Upper lobe of right lung (tissue), 1 donor: Measurements from ENCODE around the gene FANK1. TPM values are rescaled to one million over a fixed set of nuclear protein-coding genes. Genes with fewer than 3 reads are reported as not detected.
"Not testable (repeated sequence)": the region's sequence is repeated elsewhere in the genome, so short reads cannot be mapped to it uniquely, and the experiment has no call there.

Source experiments
- ATAC-seq: fragments of 200-7000 bp; cut with Tn5 transposase; one replicate; pipeline ENCODE4 v1.9.1; 2020; ENCODE audit warnings: mild to moderate bottlenecking, moderate library complexity
- DNase-seq: peaks from one replicate; pipeline ENCODE4 v3.0.0-alpha.2; 2020
- H3K27ac ChIP-seq: fragments of 200-600 bp; one replicate; pipeline ENCODE4 v1.8.0; 2022
- H3K27me3 ChIP-seq: fragments of 200-600 bp; one replicate; pipeline ENCODE4 v1.8.0; 2022; ENCODE audit warnings: mild to moderate bottlenecking
- H3K36me3 ChIP-seq: fragments of 200-600 bp; one replicate; pipeline ENCODE4 v1.8.0; 2022
- H3K4me1 ChIP-seq: fragments of 200-600 bp; one replicate; pipeline ENCODE4 v1.8.0; 2022
- H3K4me3 ChIP-seq: fragments of 200-600 bp; one replicate; pipeline ENCODE4 v1.8.0; 2022; ENCODE audit warnings: mild to moderate bottlenecking
- H3K9me3 ChIP-seq: fragments of 200-600 bp; one replicate; pipeline ENCODE4 v1.8.0; 2022
- CTCF ChIP-seq: fragments of 200-600 bp; IDR thresholded peaks from one replicate; pipeline ENCODE4 v1.8.0; 2022; ENCODE audit warnings: antibody characterized with exemption
- intact Hi-C: fragments of 100-400 bp; cut with DNase I; formaldehyde crosslinking; loops from one replicate; pipeline ENCODE4 v1.11.0; 2022
- long read RNA-seq: library from polyadenylated mRNA; unstranded; transcript quantifications from one replicate; pipeline ENCODE4 v2.0.0, GENCODE V29; 2021
- total RNA-seq: library from RNA; stranded (reverse); fragmentation: NEBNext Ultra II Directional; extraction: Animal tissue kit (Norgen Biotek cat#: 25700); gene quantifications from one replicate; pipeline ENCODE4 v1.2.1, GENCODE V29; 2021
- donor health status: DM: no; HTN: yes; CAD: no; lungs with severe emphysema.

FANK1 gene, protein sequence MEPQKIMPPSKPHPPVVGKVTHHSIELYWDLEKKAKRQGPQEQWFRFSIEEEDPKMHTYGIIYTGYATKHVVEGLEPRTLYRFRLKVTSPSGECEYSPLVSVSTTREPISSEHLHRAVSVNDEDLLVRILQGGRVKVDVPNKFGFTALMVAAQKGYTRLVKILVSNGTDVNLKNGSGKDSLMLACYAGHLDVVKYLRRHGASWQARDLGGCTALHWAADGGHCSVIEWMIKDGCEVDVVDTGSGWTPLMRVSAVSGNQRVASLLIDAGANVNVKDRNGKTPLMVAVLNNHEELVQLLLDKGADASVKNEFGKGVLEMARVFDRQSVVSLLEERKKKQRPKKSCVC
- 2.6 TPM for total RNA-seq
- long read RNA-seq, partial matches to known transcripts, result 1 of 4 reads
- long read RNA-seq, other reads (novel, unspliced or antisense), result 2 of 4 reads

DNA sequence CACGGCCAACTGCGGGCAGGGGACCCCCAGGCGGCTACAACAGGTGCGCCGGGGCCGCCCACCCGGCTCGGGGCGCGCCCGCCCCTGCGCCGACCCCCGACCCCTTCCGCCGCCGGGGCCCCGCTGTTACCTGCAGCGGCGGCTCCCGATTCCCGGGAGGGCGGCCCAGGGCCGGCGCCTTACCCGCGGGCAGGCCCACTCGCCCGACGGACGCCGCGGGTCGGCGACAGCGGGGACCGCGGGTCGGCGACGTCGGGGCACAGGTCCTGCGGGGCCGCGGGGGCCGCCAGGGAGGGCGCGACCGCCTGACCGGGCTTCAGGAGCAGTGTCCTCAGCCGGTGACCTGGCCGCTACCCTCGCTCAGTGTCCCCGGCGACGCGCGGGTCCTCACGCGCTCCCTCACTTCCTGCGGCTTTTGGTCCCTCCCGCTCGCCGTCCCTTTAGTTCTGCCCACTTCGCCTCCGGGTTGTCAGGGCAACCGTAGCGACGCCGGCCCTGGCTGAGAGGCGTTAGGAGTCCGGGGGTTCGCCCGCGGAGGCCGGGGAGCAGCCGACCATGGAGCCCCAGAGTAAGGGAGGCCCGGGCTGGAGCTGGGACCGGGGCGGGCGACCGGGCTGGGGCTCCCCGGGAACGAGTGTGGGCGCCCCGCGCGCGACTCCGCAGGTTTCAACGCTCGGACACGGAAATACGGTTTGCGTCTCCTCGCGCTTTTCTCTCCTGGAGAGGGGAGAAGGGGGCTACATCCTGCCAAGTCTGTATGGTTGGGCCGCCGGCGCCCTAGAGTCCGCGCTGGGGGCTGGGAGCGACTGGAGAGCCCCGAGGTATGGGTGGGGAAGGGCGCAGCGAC is at the start of gene FANK1:
TSS of gene FANK1 (plus strand) at position 477 of the 847 bp plus-strand sequence. CDS start at position 556, 79 bp downstream.
- H3K36me3 ChIP-seq, intact Hi-C loops, H3K9me3 ChIP-seq, H3K27me3 ChIP-seq, H3K4me1 ChIP-seq: not testable (repeated sequence)
- Histone ChIP-seq H3K27ac (peak within 1 kb of the TSS; percentile 79), H3K4me3 (peak within 1 kb of the TSS; percentile 72)
- DNase-seq (peak; percentile 95), ATAC-seq (peak; percentile 93)

GRCh38 chr10:125846894-125847293 is 49.5 kb upstream of the FANK1 start:
- ATAC-seq, result no peak
- no peak for DNase-seq
- no peak for TF ChIP-seq CTCF
- Histone ChIP-seq H3K36me3 (peaks cover 59% of the 10 kb centered on the region), H3K4me1 (no peaks in the 10 kb centered on the region), H3K4me3 (no peak overlapping the region), H3K27me3 (no peaks in the 10 kb centered on the region), H3K27ac (no peak overlapping the region), H3K9me3 (no peaks in the 10 kb centered on the region)
- intact Hi-C loops, result no loop called here

DNA sequence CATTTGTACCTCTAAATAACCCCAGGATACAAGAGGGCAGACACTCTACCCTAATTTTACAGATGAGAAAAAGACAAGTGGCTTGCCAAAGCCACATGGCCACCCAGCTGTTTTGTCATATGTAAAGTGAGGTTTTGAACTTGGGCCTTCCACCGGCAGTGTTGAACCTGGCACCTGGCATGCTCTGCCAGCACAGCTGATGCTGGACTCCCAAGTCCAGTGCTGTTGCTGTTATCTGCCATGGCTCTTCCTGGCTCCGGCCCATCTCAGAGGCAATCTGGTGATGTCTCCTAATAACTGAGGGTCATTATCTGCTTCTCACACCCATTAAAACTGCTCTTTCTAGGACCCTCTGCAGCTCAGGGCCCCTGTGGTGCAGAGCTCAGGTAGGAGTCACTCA is 48.0 kb upstream of the FANK1 start:
- Histone ChIP-seq H3K9me3 (no peaks in the 10 kb centered on the region), H3K4me3 (no peak overlapping the region), H3K27me3 (no peaks in the 10 kb centered on the region), H3K4me1 (no peaks in the 10 kb centered on the region), H3K36me3 (peaks cover 65% of the 10 kb centered on the region), H3K27ac (no peak overlapping the region)
- no peak for TF ChIP-seq CTCF
- no peak for ATAC-seq
- DNase-seq, result no peak
- intact Hi-C loops, result no loop called here

- ATAC-seq (no peak), DNase-seq (no peak)
- no peak for TF ChIP-seq CTCF
- no peak overlapping the region for H3K27ac ChIP-seq
- no peaks in the 10 kb centered on the region for H3K4me1 ChIP-seq
- H3K9me3 ChIP-seq, result no peaks in the 10 kb centered on the region
- H3K36me3 ChIP-seq, result peaks cover 70% of the 10 kb centered on the region
- intact Hi-C loops, result no loop called here
- no peak overlapping the region for H3K4me3 ChIP-seq
- H3K27me3 ChIP-seq, result no peaks in the 10 kb centered on the region
Measured at GRCh38 chr10:125848857-125849256, 47.5 kb upstream of the FANK1 start.

DNA sequence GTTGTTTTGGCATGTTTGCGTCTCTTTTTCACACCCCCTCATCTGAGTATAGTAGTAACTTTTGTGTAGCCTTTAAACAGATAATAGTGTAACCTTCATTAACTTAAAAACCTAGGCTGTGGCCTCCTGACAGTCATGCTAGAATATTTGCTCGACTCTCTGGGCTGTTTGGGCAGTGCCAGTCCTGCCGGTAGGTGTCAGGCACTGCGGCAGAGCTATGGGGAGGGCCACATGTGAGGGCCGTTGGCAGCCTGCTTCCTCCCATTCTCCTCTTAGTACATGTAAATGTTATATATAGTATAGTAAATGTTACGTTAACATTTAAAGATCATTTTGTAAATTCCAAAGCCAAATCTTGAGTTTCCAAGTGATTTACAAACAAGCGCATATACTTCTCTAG is 46.9 kb upstream of the FANK1 start:
- no peak overlapping the region for H3K4me3 ChIP-seq
- no peaks in the 10 kb centered on the region for H3K27me3 ChIP-seq
- no peaks in the 10 kb centered on the region for H3K4me1 ChIP-seq
- no peak for DNase-seq
- no peak overlapping the region for H3K27ac ChIP-seq
- H3K36me3 ChIP-seq, result peaks cover 71% of the 10 kb centered on the region
- intact Hi-C loops, result no loop called here
- peak; percentile 28 for ATAC-seq
- TF ChIP-seq CTCF, result no peak
- no peaks in the 10 kb centered on the region for H3K9me3 ChIP-seq
